K562 (cell line): ENCODE data around the gene TIMM17A. TPM values are rescaled to one million over a fixed set of nuclear protein-coding genes. Genes with fewer than 3 reads are reported as not detected.

ENCODE experiments used
- ATF7 ChIP-seq: fragments of 450-650 bp; IDR thresholded peaks from 2 replicates; pipeline ENCODE4 v1.7.1; 2014; ENCODE audit warnings: mild to moderate bottlenecking, moderate library complexity
- CBX1 ChIP-seq: sonication (generic); IDR thresholded peaks from 2 replicates; pipeline ENCODE4 v1.6.1; 2016; ENCODE audit warnings: antibody characterized with exemption, low read depth, mild to moderate bottlenecking
- COPS2 ChIP-seq: fragments of 450-650 bp; conservative IDR thresholded peaks from 2 replicates; pipeline ENCODE4 v1.6.1; 2016; ENCODE audit warnings: mild to moderate bottlenecking, moderate library complexity
- ELF2 ChIP-seq: fragments of 250-450 bp; sonication (Bioruptor Pico); IDR thresholded peaks from 2 replicates; pipeline ENCODE4 v1.5.0; 2021; ENCODE audit warnings: mild to moderate bottlenecking
- EP300 ChIP-seq: IDR thresholded peaks from 2 replicates; pipeline ENCODE4 v1.6.1; 2012; ENCODE audit warnings: low read length, improper control_type of control experiment
- KAT7 ChIP-seq: sonication (generic); formaldehyde crosslinking; IDR thresholded peaks from 2 replicates; pipeline ENCODE4 v1.8.0; 2022; ENCODE audit warnings: missing genetic modification reagents, mild to moderate bottlenecking, borderline replicate concordance
- POLR2AphosphoS5 ChIP-seq: IDR thresholded peaks from 2 replicates; pipeline ENCODE4 v1.6.1; 2011; ENCODE audit warnings: mild to moderate bottlenecking, low read depth, low read length, moderate library complexity; ENCODE audit not compliant: control insufficient read depth, insufficient read depth
- PRMT5 ChIP-seq: sonication (generic); formaldehyde crosslinking; IDR thresholded peaks from 2 replicates; pipeline ENCODE4 v1.5.0; 2020; ENCODE audit warnings: missing genetic modification reagents
- RB1 ChIP-seq: fragments of 450-650 bp; IDR thresholded peaks from 2 replicates; pipeline ENCODE4 v1.6.1; 2017; ENCODE audit warnings: low read depth, mild to moderate bottlenecking
- SETDB1 ChIP-seq: IDR thresholded peaks from one replicate; pipeline ENCODE4 v1.6.1; 2012; ENCODE audit warnings: low read length, control low read depth, inconsistent platforms
- SIX5 ChIP-seq, 2 experiments: IDR thresholded peaks; 2 replicates each; pipeline ENCODE4 v1.6.1; 2011; ENCODE audit warnings: low read length in 2 of 2, borderline replicate concordance in 1 of 2, low read depth in 1 of 2, mild to moderate bottlenecking in 1 of 2, moderate library complexity in 1 of 2; ENCODE audit not compliant: insufficient read depth in 1 of 2
- SRF ChIP-seq, 2 experiments: fragments of 250-450, 450-650 bp in 1 of 2; sonication (Bioruptor Pico) in 1 of 2; sonication (generic) in 1 of 2; formaldehyde crosslinking; IDR thresholded peaks; 2 replicates each; pipeline versions ENCODE4 v1.5.0 to v1.5.1; 2020 to 2022; ENCODE audit warnings: mild to moderate bottlenecking in 1 of 2, missing genetic modification reagents in 1 of 2
- SRSF9 ChIP-seq: fragments of 200-400 bp; formaldehyde crosslinking; IDR thresholded peaks from 2 replicates; pipeline ENCODE4 v1.6.1; 2017; ENCODE audit warnings: low read depth, low read length, borderline replicate concordance
- ZNF316 ChIP-seq: fragments of 450-650 bp; IDR thresholded peaks from 2 replicates; pipeline ENCODE4 v1.6.1; 2016
- ZNF408 ChIP-seq: fragments of 250-450 bp; sonication (Bioruptor Pico); IDR thresholded peaks from 2 replicates; pipeline ENCODE4 v1.4.0; 2020; ENCODE audit warnings: low read depth, mild to moderate bottlenecking, moderate library complexity
- ZNF561 ChIP-seq: fragments of 450-650 bp; formaldehyde crosslinking; conservative IDR thresholded peaks from 2 replicates; pipeline ENCODE4 v1.4.0; 2020; ENCODE audit warnings: mild to moderate bottlenecking, moderate library complexity
- ZSCAN32 ChIP-seq: fragments of 450-650 bp; formaldehyde crosslinking; IDR thresholded peaks from 2 replicates; pipeline ENCODE4 v1.4.0; 2020; ENCODE audit warnings: mild to moderate bottlenecking, moderate library complexity
- polyA plus RNA-seq, 8 experiments: library from polyadenylated mRNA; depleted of rRNA in 4 of 8; stranded (reverse) in 5 of 8; unstranded in 3 of 8; fragments of >200 nt; fragmentation: Nextera tagmentation in 2 of 8; fragmentation: Illumina TruSeq in 1 of 8; extraction: Ambion mirVana in 2 of 8; extraction: Trizol in 1 of 8; gene quantifications; 2 replicates each; pipeline versions ENCODE4 v1.2.1 to v1.2.3, GENCODE V29; 2011 to 2014; ENCODE audit warnings: inconsistent platforms in 1 of 8, missing spikeins in 1 of 8
- total RNA-seq, 7 experiments: library from RNA; depleted of rRNA in 6 of 7; stranded (reverse); fragments of >200 nt in 6 of 7; fragmentation: Illumina TruSeq in 2 of 7; extraction: Trizol in 2 of 7; gene quantifications; 2 replicates each; pipeline versions ENCODE4 v1.2.1 to v1.2.3, GENCODE V29; 2011 to 2021; ENCODE audit warnings: low replicate concordance in 1 of 7
- TF ChIP-seq, protein P1 (sequence below): fragments of 450-650 bp; formaldehyde crosslinking; IDR thresholded peaks from 2 replicates; pipeline ENCODE4 v1.4.0; 2020; ENCODE audit warnings: mild to moderate bottlenecking, moderate library complexity
- TF ChIP-seq, protein P2 (sequence below): sonication (generic); formaldehyde crosslinking; IDR thresholded peaks from 2 replicates; pipeline ENCODE4 v1.8.0; 2022; ENCODE audit warnings: mild to moderate bottlenecking, missing genetic modification reagents
- TF ChIP-seq, protein P3 (sequence below): fragments of 250-450 bp; sonication (Bioruptor Pico); IDR thresholded peaks from 2 replicates; pipeline ENCODE4 v1.8.0; 2022; ENCODE audit warnings: inconsistent platforms, mild to moderate bottlenecking, moderate library complexity, borderline replicate concordance
- TF ChIP-seq, protein P4 (sequence below): sonication (generic); formaldehyde crosslinking; IDR thresholded peaks from 2 replicates; pipeline ENCODE4 v1.8.1; 2023; ENCODE audit warnings: mild to moderate bottlenecking, missing genetic modification reagents

TIMM17A gene
- total and polyA plus RNA-seq, 9 of the 15 experiments (the other 6 are each of a cell fraction or from before 2014, with no cell fraction given) = 116 to 744 (median 180) TPM

DNA sequence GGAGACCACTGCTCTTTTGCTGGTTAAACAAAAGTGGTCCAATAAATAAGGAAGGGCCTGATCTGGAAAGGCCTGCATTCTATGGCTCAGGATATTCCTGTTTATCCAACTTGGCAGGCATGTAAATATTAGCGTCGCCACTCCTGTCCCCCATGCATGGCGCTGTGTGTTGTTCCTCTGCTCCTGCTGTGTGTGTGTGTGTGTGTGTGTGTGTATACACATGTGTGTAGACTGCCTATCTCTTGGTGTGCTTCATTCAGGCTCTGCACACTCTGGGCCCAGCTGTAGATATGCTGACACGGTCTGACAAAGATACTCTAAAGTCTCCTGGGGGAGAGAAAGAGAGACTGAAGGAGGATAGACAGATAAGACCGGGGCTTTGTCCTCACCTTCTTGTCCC is 15.7 kb upstream of the TIMM17A start (continued):
- TF ChIP-seq, protein P1, sequence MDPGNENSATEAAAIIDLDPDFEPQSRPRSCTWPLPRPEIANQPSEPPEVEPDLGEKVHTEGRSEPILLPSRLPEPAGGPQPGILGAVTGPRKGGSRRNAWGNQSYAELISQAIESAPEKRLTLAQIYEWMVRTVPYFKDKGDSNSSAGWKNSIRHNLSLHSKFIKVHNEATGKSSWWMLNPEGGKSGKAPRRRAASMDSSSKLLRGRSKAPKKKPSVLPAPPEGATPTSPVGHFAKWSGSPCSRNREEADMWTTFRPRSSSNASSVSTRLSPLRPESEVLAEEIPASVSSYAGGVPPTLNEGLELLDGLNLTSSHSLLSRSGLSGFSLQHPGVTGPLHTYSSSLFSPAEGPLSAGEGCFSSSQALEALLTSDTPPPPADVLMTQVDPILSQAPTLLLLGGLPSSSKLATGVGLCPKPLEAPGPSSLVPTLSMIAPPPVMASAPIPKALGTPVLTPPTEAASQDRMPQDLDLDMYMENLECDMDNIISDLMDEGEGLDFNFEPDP (CRISPR knock-in tag) = no peak
- TF ChIP-seq KAT7 (CRISPR knock-in tag) (no peak), ZNF316 (peak; percentile 87), SRSF9 (no peak), ELF2 (no peak), COPS2 (no peak), PRMT5 (CRISPR knock-in tag) (no peak), RB1 (no peak), ZSCAN32 (no peak), SRF (CRISPR knock-in tag; IDR thresholded peaks at IDR 0.05) (no peak), SETDB1 (no peak), POLR2AphosphoS5 (0 out of 2 replicates have a peak, but pooled peaks have one; percentile 37), ZNF408 (CRISPR knock-in tag) (no peak), SIX5 (IDR thresholded peaks at IDR 0.05; ENCODE audit: borderline replicate concordance in 1 of 2, insufficient read depth in 1 of 2, low read depth in 1 of 2, low read length in 2 of 2) (no peak), ZNF561 (CRISPR knock-in tag) (no peak), EP300 (peak; percentile 4; the same call in 1 of the 2 replicates), CBX1 (no peak), ATF7 (no peak)
- TF ChIP-seq, protein P2, sequence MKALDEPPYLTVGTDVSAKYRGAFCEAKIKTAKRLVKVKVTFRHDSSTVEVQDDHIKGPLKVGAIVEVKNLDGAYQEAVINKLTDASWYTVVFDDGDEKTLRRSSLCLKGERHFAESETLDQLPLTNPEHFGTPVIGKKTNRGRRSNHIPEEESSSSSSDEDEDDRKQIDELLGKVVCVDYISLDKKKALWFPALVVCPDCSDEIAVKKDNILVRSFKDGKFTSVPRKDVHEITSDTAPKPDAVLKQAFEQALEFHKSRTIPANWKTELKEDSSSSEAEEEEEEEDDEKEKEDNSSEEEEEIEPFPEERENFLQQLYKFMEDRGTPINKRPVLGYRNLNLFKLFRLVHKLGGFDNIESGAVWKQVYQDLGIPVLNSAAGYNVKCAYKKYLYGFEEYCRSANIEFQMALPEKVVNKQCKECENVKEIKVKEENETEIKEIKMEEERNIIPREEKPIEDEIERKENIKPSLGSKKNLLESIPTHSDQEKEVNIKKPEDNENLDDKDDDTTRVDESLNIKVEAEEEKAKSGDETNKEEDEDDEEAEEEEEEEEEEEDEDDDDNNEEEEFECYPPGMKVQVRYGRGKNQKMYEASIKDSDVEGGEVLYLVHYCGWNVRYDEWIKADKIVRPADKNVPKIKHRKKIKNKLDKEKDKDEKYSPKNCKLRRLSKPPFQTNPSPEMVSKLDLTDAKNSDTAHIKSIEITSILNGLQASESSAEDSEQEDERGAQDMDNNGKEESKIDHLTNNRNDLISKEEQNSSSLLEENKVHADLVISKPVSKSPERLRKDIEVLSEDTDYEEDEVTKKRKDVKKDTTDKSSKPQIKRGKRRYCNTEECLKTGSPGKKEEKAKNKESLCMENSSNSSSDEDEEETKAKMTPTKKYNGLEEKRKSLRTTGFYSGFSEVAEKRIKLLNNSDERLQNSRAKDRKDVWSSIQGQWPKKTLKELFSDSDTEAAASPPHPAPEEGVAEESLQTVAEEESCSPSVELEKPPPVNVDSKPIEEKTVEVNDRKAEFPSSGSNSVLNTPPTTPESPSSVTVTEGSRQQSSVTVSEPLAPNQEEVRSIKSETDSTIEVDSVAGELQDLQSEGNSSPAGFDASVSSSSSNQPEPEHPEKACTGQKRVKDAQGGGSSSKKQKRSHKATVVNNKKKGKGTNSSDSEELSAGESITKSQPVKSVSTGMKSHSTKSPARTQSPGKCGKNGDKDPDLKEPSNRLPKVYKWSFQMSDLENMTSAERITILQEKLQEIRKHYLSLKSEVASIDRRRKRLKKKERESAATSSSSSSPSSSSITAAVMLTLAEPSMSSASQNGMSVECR = no peak
- TF ChIP-seq, protein P3, sequence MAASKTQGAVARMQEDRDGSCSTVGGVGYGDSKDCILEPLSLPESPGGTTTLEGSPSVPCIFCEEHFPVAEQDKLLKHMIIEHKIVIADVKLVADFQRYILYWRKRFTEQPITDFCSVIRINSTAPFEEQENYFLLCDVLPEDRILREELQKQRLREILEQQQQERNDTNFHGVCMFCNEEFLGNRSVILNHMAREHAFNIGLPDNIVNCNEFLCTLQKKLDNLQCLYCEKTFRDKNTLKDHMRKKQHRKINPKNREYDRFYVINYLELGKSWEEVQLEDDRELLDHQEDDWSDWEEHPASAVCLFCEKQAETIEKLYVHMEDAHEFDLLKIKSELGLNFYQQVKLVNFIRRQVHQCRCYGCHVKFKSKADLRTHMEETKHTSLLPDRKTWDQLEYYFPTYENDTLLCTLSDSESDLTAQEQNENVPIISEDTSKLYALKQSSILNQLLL (CRISPR knock-in tag) = no peak
- TF ChIP-seq, protein P4, sequence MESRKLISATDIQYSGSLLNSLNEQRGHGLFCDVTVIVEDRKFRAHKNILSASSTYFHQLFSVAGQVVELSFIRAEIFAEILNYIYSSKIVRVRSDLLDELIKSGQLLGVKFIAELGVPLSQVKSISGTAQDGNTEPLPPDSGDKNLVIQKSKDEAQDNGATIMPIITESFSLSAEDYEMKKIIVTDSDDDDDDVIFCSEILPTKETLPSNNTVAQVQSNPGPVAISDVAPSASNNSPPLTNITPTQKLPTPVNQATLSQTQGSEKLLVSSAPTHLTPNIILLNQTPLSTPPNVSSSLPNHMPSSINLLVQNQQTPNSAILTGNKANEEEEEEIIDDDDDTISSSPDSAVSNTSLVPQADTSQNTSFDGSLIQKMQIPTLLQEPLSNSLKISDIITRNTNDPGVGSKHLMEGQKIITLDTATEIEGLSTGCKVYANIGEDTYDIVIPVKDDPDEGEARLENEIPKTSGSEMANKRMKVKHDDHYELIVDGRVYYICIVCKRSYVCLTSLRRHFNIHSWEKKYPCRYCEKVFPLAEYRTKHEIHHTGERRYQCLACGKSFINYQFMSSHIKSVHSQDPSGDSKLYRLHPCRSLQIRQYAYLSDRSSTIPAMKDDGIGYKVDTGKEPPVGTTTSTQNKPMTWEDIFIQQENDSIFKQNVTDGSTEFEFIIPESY (CRISPR knock-in tag) = peak; percentile 32; the same call in 1 of the 2 replicates
